GM12872 (cell line): Measurements from ENCODE around the gene OSBPL10.

Experiments
- TF ChIP-seq, protein P1 (sequence below): IDR thresholded peaks from 3 replicates; pipeline ENCODE4 v1.5.1; 2011; ENCODE audit warnings: low read depth, mild to moderate bottlenecking, low read length, moderate library complexity; ENCODE audit not compliant: insufficient read depth

Gene OSBPL10

DNA sequence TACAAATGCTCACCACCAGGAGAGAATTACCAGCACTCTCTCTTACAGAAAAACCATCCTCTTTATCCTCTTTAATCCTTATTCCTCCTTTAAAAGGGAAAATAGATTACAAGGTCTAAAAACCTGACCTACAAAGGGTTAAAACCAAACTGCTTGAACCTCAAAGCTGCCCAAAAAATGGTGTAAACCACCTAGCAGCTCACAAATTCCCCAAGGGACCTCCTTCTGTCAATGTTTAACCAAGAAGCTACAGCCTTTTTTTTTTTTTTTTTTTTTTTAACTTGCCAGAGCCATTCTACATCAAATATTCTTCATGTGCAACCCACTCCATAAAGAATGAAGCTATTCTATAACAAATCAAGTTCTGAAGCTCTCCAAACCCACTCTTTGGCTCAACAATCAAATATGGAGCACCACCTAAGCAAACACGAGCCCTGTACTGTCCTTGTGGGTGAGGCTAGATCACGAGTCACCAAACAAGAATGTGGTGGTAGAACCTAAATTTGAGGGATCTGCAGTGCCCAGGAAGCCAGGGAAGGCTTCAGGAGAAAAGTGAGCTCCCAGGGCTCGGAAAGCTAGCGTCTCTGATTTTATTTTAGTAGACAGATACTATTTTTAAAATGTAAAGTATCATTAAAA is 20.1 kb downstream of the OSBPL10 start:
- TF ChIP-seq, protein P1, sequence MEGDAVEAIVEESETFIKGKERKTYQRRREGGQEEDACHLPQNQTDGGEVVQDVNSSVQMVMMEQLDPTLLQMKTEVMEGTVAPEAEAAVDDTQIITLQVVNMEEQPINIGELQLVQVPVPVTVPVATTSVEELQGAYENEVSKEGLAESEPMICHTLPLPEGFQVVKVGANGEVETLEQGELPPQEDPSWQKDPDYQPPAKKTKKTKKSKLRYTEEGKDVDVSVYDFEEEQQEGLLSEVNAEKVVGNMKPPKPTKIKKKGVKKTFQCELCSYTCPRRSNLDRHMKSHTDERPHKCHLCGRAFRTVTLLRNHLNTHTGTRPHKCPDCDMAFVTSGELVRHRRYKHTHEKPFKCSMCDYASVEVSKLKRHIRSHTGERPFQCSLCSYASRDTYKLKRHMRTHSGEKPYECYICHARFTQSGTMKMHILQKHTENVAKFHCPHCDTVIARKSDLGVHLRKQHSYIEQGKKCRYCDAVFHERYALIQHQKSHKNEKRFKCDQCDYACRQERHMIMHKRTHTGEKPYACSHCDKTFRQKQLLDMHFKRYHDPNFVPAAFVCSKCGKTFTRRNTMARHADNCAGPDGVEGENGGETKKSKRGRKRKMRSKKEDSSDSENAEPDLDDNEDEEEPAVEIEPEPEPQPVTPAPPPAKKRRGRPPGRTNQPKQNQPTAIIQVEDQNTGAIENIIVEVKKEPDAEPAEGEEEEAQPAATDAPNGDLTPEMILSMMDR: no peak

DNA sequence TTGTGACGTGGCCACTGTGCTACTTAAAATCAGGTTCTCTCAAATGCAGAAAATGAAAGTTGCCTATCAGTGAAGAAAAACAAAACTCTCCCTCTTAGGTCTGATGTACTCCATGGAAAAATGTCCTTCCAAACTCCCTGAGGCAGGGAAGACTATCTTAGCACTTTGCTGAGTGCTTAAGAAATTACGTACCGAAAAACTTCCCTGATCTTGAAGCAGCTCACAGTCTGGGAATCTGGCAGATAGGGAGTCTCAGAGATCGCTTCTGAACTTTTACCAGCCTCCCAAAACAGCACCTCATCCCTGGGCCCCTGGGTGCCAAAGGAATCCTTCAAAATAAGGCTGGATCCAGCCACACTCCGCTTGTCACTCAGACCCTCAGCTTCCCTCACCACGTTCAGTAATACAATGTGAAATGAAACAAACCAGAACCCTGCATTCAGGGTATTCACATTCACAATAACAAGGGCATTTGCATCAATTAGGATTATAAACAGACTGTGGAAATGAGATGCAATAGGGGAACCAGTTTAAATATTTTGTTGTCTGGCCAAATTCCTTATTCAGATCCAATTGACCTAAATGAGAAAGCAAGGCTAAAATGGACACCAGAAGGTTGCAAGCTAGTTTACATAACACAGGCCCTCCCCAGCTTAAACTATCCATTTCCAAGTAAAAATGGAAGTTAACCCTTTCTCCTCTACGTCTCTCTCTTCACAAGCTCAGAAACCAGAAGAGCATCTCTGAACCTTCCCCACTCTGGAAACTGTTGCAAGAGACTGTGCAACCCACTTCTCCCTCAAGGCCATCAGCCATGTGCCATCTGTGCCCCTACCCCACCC is 20.9 kb downstream of the OSBPL10 start:
- TF ChIP-seq, protein P1: no peak

DNA sequence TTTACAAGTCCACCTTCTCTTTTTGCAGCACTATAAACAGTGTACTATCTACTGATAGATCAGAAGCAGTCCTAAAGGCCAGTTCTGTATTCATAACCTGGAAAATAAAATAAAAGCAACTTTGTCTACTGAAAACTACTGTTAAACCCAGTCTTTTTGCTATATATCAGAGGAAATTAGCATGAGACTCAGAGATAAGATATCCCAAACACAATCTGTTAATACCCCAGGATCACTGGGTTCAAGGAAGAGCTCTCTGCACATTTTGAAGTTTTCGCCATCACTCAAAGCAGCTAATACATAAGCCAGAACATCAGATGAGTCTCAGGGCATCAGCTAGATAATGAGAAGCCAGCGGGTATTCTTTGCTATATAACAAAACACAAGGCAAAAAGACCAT is 21.8 kb downstream of the OSBPL10 start:
- TF ChIP-seq, protein P1: no peak

DNA sequence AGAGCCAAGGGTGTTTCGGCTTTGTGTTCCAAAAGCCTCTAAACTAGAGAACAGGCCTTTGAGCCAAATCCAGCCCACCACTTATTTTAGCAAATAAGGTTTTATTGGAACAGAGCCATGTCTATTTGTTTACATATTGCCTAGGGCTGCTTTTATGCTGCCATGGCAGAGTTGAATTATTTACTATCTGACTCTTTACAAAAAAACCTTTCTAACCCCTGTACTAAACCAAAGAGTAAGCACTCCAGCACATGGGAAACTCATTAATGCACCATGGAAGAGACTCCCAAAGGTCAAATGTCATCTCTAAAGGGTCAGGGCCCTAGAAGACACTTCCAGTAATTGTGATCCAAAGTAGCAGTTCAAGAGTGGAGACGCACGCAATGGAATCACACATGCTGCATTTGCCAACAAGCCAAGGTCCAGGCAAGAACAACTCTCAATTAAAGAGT is 22.3 kb downstream of the OSBPL10 start:
- TF ChIP-seq, protein P1: no peak

DNA sequence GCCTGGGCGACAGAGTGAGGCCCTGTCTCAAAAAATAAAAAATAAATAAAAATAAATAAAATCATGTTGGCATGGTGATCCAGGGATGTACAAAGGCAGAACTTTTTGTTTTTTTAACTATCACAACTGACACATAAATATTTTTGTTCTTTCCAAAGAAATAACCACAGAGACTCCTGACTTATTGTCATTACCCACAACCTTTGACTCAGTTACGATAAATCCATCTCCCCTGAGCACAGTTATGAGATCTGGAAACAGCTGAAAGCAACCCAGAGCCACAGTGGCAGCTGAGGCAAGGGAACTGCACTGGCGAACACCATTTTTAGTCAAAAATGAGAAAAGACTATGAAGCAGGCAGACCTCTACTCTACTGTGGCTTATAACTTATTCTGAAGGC is 24.0 kb downstream of the OSBPL10 start:
- TF ChIP-seq, protein P1: no peak

DNA sequence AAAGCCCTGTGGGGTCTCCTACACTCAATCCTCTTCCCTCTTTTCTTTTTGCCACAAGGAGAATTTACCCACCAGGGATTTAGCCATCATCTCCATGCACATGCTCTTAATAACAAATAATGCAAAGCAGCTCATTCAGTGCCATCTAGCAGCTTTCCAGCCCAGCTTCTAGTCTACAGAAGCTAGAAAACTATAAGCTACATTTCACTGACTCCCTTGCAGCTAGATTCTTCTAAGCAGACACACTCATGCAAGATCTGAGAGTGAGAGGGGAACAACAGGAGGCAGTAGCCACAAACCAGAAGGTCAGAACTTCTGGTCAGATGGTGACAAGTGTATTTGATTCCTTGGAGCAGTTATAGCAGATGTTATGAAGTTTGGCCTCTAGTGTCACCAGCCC is 25.5 kb downstream of the OSBPL10 start:
- TF ChIP-seq, protein P1: no peak

DNA sequence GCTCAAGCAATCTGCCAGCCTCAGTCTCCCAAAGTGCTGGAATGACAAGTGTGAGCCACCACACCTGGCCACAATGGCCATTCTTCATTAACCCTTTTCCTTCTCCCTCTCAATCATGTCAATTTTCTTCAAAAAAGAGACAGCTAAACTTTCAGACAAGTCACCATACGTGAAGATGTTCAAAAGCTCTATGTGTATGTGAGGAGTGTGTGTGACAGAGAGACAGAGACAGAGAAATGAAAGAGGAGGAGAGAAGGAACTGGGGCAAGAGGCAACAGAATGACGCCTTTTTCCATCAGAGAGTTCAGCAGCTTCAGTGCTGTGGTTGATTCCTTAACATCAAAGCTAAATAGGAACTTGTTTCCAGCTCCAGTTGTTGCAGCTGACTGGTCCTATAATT is 27.4 kb downstream of the OSBPL10 start:
- TF ChIP-seq, protein P1: no peak
